ENCODE results near the gene SLIT3.

DNA sequence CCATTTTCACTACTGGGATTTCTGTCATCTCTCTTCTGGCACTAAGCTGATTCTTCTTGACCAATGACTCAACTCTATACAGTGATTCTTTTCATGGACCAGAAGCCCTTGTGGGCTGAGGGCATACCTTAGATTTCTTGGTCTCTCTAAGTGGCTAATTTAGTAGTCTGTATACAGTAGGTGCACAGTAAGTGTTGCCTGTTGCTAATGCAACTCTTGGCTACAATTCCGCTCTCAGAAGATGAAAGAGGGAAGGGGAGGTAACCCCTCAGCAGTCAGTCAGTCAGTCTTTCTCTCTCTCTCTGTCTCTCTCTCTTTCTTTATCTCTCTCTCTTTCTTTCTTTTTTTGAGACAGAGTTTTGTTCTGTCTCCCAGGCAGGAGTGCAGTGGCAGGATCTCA is 606.6 kb downstream of the SLIT3 start:
- TF ChIP-seq POLR2A (IDR thresholded peaks at IDR 0.05; ENCODE audit: low read length) (no peak), GATA1 (IDR thresholded peaks at IDR 0.05; ENCODE audit: low read depth, low read length) (no peak)

All from erythroblast (primary cell).